HL-60/S4 treated with phorbol 12-myristate 13-acetate at 8.2 ng/mL for 4 days and 3 days (cell line): ENCODE measurements around the gene PPM1H.
"Not testable (repeated sequence)": the region's sequence is repeated elsewhere in the genome, so short reads cannot be mapped to it uniquely, and the experiment has no call there.

Experiments used
- in situ Hi-C: fragments of 300-500 bp; cut with MboI; formaldehyde crosslinking; loops from 2 replicates; pipeline ENCODE4 v1.15.0; 2022; ENCODE audit warnings: low sequenced_read_pairs

PPM1H gene

DNA sequence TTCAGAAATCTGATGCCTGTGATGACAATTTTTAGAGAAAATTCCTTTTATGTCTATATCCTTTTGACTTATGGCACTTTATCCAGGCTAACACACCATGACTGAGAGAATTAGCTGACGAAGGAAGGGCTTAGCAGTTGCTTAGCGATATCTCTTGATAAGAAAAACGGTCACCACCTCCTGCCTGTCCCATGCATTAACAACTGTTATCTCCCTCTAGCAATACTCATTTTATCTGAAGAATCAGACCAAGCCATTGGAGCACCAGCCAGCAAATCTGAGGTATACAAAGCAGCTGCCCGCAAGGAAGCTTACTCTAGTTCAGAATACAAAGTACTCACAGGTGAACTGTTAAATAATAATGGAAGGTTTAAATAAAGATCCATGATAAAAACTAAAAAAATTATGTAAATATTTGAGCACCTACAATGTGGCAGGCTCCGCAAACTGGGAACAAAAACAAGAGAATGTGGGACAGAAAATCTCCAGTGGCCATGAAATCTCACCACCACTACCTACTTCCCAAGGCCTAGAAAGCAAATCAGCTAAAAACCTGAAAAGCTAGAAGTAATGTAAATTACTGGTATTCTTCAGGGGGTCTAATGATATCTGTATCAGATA lies 24.3 kb downstream of the PPM1H start:
- in situ Hi-C loops, result no loop called here

DNA sequence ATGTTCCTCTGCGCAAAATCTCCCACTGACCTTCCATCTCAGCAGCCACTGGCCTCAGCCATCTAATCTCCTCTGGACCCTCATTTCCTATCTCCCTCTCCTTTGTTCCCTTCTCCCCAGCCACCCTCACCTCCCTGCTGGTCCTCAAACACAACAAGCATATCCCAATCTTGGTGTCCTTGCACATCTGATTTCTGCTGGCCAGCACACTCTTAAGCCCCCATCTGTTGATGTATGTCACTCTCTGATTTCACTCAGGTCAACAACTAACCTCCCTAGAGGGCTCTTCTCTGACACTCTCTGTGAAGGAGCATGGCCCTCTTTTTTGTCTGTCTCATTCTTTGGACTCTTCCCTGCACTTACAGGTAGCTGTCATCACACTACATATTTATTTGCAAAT lies 25.6 kb downstream of the PPM1H start:
- in situ Hi-C loops, result no loop called here

DNA sequence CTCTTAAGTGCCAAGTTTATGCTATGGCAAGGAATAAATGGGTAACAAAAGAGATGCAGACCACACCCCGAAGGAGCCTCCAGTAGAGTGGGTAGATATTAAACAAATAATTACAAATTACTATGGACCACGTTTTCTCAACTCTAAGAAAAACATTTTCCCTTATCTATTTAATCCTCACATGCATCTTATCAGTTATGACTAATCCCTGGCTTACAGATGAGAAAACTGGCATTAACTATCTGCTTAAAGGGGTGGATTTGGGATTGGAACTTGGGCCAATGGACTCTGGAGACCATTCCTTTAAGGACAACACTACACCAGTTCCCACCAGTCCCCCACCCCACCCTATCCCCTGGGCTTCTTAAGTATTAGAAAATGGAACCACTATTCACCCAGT lies 26.3 kb downstream of the PPM1H start:
- in situ Hi-C loops, result no loop called here

DNA sequence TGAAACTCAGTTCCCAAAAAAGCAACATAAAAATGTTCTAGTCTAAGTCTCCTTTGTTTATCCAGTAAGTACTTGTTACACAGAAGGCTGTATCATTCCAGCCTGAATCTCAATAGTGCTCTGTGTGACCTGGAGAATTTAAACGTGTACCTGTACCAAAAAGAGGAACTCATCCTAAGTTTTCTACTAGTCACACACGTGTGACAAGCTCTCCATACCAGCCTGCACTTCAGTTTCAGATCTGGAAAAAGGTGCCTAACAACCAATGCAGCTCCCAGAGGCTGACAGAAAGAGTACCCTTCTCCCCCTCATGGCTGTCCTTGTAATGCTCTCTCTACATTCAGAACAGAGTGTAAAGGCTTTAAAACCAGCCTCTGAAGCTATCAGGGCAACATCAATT lies 27.4 kb downstream of the PPM1H start:
- in situ Hi-C loops, result no loop called here

DNA sequence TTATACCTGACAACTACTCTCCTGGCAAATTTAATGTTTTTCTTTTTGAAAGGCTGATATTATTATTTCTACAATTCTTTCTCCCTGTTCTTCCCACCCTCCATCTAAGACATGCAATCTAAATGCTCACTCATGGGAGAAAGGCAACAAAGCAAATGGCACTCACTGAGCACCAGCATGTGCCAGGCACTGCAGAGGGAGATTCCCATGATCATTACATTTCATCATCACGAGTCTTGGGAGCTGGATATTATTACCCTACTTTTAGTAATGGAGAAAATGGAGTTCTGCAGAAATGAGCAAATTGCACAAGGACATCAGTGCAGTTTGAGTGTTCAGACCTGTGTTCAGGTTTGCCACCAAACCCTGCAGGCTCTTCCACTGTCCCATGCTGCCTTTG lies 27.9 kb downstream of the PPM1H start:
- in situ Hi-C loops, result no loop called here

DNA sequence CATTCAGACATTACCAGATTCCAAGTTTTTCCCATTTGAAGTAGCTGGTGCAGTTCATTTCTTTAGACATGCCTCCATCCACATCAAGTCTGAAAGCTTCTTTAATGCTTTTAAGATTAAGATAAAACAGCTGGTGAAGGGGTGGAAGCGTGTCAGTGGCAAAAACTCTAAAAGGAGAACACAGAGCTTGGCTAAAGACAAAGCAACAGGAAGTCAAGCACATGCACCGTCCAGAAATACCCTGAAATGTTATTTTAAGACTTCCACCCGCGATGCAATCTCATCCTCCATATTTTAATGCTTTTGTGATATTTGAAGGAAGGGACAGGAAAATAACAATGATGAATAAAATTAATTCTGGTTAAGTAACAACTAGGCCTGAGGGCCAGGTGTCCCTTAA lies 31.8 kb downstream of the PPM1H start:
- in situ Hi-C loops, result no loop called here

DNA sequence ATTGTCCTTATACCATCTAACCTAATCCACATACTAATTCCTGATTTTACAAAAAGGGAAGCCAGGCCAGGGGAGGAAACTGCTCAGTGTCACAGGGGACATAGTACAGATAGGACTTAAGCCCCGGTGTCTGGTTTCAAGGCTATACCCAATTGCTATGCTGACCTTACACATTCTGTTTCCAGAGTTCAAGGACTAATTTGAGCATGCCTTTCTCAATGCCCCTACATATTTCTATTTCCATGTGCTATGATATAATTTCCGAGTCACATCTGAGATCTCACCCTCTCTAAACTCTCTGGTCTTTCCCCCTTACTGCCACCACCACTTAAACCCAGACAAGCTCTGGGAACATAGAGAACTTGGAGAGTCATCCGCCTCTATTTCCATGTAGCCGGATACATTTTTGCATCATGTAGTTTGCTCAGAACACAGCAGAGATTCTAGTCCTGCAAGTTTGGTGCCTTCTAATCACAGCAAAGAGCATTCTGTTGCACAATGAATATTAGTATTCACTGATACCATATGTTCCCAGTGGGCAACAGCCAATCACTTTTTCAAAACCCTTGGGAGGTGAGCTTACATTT lies 34.2 kb downstream of the PPM1H start:
- in situ Hi-C loops, result no loop called here

DNA sequence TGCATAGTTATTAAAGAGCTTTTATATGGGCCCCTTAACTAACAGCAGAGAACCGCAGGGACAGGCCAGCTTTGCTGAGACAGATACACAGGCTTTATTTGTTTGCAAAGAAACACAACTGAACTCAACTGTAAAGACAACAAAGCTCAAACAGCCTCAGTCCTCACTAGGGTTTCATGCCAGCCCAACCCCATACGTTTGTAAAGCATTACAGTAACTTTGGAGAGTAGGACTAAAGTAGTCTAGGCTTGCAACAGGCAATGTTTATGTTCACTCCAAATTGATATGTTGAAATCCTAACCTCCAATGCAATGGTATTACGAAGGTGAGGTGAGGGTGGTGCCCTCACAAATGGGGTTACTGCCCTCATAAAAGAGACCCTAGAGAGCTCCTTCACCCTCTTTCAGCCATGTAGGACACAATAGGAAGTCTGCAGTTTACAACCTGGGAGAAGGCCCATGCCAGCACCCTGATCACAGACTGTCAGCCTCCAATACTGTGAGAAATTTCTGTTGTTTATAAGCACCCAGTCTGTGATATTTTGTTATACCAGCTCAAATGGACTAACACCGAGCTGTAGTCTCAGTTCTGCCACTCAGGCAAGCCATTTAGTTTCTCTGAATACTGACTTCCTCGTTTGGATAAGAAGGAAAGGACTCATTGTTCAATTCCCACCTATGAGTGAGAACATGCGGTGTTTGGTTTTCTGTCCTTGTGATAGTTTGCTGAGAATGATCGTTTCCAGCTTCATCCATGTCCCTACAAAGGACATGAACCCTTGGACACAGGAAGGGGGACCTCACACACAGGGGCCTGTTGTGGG lies 35.2 kb downstream of the PPM1H start:
- in situ Hi-C loops, result no loop called here

DNA sequence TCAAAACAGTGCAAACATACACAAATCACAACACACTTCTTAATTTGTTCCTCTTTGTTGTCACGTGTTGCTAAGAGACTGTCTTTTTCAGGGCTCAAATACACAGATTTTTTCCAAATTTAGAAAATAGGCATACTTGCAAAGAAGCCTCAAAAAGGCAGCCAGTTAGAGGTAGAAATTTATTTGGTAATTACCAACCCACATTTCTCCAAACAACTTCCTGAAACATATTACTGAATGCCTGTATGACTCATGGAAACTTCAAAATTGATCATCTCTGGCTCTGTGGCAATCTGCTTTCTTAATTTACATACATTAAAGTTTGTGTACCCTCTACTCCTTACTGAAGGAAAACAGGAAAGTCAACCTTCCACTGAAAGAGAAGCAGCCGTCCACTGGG lies 36.4 kb downstream of the PPM1H start:
- in situ Hi-C loops, result no loop called here

DNA sequence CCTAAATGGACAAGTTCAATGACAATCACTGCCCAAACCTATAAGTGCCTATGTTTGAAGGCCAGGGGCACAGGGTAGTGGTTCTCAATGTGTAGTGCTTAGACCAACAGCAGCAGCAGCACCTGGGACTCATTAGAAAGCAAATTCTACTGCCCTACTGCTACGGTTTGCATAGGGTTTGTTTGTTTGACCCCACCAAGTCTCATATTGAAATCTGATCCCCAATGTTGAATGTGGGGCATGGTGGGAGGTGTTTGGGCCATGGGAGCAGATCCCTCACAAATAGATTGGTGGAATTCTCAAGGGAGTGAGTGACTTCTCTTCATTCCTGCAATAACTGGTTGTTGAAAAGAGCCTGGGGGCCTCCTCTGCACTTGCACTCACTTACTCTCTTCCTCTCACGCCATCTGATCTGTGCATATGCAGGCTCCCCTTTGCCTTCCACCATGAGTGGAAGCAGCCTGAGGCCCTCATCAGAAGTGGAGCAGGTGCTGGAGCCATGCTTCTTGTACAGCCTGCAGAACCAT lies 39.5 kb downstream of the PPM1H start:
- in situ Hi-C loops, result no loop called here

DNA sequence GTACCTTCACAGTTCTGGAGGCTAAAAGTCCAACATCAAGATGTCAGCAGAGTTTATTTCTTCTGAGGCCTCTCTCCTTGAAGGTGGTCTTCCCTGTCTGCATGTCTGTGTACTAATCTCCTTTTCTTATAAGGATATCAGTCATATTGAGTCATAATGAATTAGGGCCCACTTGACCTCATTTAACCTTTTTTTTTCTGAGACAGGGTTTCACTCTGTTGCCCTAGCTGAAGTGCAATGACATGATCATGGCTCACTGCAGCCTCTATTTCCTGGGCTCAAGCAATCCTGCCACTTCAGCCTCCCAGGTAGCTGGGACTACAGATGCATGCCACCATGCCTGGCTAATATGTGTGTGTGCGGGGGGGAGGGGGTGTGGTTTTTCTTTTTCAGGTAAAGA lies 41.7 kb downstream of the PPM1H start:
- in situ Hi-C loops, result no loop called here

DNA sequence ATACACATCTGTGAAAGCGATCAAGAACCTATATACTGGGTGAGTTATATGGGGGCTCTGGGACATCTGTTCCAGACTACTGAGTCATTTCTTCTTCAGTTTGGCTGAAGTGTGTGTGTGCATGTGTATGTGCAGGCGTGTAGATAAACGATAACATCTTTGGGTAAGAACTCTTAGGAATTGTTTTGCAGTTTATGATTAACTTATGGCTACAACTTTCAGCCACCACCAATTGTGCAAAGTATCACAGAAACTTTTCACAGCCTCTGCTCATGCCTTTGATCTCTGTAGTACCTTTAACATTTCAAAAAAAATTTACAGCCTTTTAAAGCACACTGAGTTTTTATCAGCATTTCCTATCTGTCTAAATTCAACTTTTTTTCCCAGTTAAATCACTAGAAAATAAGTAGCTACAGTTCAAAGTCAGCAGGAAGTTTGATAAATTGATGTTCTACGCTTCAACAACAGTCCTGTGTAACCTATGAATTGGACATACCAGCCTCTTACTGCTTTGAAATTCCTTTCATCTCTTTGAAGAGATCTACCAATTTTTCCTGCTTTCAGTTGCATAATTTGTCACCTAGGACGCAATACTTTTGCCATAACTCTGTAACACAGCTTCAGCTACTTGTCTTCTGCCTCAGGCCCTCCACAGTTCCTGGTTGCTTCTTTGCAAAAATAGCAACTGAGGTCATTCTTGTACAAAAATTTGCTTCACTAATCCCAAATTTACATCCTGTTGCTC lies 43.0 kb downstream of the PPM1H start:
- in situ Hi-C loops, result no loop called here

DNA sequence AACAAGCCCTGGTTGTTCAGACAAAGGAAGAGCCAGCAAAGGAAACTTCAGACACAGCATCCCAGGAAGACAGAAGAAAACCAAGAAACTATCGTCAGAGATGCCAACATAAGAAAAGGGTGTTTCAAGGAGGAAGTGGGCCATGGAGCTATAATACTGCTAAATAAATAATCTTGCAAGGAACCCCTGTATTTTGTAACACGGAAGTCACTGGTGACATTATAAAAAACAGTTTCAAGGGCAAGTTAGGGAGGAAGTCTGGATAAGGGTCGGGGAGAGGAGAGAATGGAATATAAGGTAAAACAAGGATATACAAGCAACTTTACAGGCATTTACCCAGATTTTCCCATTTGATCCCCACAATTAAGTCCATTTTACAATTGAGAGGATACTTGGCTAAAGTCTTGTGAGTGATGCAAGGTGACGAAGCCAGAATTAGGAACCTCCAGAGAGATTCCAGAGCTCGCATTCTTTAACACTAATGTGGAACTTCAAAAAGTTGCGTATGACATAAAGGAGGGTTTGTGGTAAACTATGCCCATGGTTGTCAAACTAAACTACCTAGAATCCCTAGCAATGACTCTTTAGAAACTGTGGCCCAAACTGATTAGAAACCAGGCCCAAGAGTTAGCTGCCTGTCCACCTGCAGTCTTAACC lies 46.4 kb downstream of the PPM1H start:
- in situ Hi-C loops, result no loop called here

DNA sequence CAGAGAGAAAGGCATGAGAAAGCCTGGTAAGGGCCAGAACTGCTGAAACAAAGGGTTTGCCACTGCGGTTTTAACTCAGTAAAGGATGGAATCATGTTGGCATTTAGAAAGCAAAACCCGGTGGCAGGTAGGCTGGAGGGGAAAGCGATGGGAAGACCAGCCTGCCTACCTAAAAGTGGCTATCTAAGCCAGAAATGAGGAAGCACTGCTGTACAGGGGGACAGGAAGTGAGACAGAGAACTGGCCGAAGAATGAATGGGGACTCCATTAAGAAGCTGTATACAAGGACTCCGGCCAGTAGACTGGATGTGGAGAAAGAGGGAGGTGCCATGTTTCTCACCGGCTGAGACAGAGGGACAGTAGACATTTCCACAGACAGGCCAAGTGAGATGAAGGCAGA lies 48.2 kb downstream of the PPM1H start:
- in situ Hi-C loops, result no loop called here

DNA sequence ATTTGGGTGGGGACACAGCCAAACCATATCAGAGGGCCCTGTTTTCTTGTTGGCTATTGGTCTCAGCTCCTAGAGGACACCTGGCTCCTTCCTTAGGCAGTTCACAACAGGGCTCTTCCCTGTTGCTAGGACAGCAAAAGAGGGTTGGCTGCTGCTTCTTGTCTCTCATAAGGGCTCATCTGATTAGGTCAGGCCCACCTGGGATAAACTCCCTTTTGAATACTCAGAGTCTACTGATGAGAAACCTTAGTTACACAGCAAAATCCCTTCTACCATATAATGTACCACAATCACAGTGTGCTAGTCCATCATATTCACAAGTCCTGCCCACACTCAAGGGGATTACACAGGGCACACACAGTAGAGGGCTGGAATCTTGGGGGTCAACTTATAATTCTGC lies 49.7 kb downstream of the PPM1H start:
- in situ Hi-C loops, result no loop called here

DNA sequence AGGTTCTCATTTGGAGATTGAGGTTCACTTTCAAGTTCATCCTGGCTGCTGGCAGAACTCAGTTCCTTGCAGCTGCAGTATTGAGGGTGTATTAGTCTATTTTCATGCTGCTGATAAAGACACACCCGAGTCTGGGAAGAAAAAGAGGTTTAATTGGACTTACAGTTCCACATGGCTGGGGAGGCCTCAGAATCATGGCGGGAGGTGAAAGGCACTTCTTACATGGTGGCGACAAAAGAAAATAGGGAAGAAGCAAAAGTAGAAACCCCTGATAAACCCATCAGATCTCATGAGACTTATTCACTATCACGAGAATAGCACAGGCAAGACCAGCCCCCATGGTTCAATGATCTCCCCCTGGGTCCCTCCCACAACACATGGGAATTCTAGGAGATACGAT lies 50.1 kb downstream of the PPM1H start:
- in situ Hi-C loops, result not testable (repeated sequence)

DNA sequence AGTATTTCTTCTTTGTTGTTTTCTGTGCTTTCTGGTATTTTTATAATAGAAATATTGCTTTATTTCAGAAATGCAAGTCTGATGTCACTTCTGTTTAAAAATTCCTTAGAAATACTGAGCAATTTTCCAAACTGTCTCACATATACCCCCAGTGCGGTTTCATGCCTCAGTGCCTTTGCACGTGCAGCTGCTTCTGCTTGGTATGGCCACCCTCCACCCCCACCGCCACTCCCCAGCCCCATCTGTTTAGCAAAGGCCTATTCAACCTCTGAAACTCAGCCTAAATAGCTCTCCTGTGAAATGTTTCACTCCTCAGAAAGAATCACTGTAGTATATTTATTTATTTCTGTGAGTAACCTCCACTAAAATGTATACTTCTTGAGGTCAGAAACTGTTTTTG lies 52.3 kb downstream of the PPM1H start:
- in situ Hi-C loops, result no loop called here

DNA sequence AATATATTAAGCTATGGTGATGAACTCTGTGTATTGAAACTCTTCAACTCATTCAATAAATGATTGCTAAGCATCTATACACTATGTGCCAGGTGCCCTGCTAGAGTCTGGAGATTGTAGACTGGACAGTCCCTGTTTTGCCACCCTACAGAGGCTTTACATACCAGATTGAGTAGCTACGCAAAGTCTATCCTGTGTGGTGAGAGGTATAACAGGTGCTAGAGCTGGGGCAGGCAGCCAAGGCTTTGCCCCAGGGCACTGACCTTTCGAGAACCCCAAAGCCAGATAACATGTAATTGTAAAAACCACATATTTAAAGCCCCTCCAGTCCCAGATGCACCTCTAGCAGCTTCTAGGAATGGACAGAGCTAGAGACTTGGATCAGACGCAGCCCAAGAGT lies 52.8 kb downstream of the PPM1H start:
- in situ Hi-C loops, result no loop called here

DNA sequence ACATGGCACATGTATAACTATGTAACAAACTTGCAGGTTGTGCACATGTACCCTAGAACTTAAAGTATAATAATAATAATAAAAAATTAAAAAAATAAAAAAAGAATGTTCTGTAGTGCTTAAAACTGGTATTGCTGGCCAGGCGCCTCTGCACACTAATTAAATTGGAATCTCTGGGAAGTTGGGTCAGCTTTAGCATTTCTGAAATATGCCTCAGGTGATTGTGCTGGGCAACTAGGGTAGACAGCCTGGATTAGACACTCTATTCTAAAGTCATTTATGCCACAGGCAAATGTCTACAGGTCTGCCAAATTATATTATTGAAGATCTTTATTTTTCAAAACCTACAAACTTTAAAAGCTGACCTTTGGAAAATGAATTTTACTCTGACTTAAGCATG lies 55.3 kb downstream of the PPM1H start:
- in situ Hi-C loops, result no loop called here

DNA sequence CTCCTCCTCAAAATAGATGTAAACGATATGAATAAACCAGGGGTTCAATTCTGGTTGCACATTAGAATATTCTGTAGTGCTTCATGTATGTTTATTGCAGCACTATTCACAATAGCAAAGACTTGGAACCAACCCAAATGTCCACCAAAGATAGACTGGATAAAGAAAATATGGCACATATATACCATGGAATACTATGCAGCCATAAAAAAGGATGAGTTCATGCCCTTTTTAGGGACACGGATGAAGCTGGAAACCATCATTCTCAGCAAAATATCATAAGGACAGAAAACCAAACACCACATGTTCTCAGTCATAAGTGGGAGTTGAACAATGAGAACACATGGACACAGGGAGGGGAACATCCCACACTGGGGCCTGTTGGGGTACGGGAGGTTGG lies 55.7 kb downstream of the PPM1H start:
- in situ Hi-C loops, result not testable (repeated sequence)

DNA sequence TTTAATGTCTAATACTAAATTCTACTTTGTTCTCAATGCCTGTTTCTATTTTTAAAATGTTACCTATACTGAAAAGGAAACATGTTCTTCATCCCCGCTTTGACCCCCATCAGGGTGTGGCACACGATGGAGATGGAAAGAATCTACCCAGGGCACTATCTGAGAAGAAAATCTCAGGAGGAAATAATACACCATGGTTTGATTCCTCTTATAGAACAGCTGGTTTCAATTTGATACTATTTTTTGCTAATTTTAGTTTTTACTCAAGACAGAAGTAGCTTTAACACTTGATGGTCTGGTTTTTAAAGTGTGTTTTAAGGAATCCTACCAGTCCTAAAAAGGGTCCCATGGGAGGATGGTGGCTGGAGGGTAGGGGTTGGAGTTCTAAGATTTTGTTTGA lies 56.7 kb downstream of the PPM1H start:
- in situ Hi-C loops, result no loop called here
